GM18498 (cell line): Measurements from ENCODE around the gene P2RX3.
A peak's percentile ranks its signal among the peaks of the same experiment; 100 is the strongest.

Experiments used
- ATAC-seq: cut with Tn5 transposase; IDR thresholded peaks from one replicate; pipeline ENCODE4 v1.9.1; 2021; ENCODE audit warnings: mild to moderate bottlenecking, moderate library complexity; ENCODE audit not compliant: unreplicated experiment

The P2RX3 gene

DNA sequence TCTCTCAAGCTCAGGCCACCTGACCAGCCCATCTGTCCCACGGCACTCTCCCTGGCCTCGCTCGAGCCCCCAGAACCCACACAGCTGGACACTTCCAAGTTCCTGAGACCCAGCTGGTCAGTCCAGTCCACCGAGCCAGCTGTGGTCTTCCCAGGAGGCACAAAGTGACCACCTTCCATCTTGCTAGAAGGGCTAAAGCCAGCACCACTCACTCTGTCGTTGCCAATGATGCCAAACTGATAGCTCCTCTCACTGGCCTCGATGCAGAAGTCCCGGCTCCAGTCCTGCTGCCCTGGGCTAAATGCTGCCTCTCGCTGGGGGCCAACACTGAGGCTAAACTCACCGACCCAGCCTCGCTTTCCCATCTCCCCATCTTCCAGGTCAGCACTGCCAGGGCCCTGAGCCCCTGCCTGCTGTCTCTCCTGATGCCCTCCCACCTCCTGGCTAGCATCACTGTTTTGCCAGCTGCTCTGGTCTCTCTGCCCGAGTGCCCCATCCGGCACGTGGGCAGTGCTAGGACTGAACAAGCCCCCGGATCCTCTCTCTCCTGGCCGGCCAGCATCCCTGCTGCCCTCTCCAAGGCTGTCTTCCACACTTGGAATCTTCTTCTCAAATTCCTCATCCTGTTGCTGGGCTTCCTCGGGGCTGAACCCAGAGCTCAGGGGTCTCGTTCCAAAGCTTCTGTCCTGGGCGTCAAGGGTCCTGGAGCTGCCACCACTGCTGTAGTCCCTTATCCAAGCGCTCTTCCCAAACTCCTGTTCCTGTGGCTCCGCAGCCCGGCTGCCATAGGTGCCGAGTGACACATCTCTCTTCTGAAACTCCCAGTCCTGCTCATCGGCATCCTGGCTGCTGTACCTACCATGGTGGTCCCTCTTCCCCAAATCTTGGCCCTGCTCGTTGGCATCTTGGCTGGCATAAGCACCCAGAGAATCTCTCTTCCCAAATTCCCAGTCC, 28.8 kb upstream of the P2RX3 start:
- ATAC-seq: no peak

DNA sequence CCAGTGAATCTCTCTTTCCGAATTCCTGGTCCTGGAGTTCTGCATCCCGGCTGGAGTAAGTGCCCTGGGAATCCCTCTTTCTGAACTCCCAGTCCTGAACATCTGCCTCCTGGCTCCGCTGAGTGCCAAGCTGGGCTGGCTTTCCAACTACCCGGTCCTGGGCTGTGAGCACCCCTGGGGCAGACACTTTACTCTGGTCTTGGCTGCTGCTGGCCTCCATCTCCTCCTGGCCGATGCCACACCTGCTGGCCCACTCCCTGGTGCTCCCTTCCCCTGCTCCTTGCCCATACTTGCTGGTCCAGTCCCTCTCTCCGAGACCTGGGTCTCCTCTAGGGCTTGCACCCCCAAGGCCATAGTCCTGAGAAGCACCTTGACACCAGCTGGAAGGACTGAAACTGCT, 28.1 kb upstream of the P2RX3 start:
- ATAC-seq: no peak

DNA sequence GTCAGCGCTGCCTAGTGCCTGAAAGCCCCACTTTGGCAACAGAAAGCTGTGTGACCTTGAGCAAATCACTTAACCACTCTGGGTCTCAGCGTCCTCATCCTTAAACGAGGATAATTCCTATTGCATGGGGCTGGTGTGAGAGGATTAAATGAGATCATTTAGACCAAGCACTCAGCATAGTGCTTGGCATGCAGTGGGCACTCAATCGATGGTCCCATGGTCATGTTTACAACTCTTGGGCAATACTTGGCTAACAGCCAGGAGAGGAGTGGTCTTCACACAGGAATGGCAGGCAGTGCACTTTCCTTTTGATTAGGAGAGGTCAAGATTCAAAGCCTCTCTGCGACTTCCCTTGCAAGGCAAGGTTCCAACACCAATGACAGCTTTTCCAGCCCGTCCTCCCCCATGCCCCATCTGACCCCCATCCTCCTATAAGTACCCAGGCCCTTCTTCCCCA, 27.5 kb upstream of the P2RX3 start:
- no peak for ATAC-seq

GRCh38 chr11:57311109-57311936, 26.8 kb upstream of the P2RX3 start:
- peak; percentile 96 for ATAC-seq

DNA sequence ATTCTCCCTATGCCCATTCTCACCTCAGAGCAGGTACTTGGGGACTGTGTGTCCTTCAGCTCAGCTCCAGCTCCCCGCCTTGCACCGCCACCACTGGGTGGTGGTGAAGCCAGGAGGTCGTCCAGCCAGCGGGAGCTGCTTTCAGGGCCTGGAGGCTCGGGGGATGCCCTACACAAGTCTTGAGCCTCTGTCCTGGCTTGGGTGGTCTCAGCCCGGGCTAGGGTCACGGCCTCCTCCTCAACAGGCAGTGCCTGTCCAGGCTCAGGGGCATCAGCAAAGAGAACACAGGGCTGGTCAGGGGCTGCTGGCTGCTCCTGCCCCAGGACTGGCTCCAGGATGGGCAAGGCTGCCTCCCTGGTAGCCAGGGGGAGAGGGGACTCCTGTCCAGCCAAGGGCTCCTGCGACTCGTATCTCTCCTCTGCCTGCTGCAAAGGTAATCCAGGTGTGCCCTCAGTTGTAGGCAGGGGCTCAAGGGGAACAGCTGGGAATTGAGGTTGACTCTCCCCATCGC, 25.6 kb upstream of the P2RX3 start:
- no peak for ATAC-seq

- ATAC-seq: no peak
These were observed 24.9 kb upstream of the P2RX3 start for GRCh38 chr11:57313071-57313787.

DNA sequence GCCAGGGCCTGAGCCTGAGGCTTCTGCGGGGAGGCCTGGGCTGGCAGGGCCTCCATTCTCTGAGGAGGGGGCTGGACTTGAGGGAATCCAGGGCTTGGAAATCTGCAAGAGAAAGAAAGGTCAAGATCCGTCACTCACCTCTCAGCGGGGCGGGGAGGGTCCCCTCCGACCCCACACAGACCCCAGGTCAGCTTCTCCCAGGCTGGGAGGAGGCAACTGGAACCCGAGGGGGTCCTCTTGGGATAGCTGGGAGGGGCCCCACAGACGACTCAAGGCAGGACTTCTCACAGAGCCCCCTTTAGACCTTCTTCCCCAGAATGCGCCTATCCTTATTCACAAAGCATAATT, 24.4 kb upstream of the P2RX3 start:
- ATAC-seq: no peak

DNA sequence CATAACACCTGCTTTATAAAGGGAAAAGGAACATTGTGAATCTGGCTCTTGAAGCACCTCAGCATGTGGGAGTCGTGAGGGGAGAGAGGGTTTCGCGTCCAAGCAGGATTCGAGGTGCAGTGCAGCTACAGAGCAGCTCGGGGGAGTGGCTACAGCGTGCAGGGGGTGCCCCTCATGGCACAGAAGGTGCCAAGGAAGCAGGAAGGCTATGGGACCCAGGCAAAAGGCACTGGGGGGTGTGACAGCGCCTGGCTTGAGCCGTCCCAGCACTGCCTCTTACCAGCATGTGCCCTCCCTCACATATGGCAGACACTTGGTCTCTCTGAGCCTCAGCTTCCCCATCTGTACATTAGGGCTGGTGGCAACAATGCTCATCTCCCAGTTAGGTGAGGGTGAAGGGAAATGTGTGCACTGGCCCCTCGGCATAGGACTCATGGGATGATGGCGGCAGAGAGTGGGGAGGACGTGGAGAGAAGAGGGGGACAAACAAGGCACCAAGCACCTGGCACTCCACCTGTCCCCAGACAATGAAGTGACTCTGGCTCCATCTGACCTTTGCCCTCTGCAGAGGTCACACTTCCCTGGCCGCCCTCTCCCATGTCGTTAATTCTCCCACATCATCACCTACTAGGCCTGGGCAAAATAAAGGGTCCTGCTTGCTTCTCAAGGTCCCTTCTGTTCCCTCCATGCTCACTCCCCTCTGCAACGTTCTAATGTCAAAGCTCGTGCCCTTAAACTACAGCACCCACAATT, 23.8 kb upstream of the P2RX3 start:
- ATAC-seq: no peak

- no peak for ATAC-seq
These were observed 22.7 kb upstream of the P2RX3 start for GRCh38 chr11:57315491-57315890.

DNA sequence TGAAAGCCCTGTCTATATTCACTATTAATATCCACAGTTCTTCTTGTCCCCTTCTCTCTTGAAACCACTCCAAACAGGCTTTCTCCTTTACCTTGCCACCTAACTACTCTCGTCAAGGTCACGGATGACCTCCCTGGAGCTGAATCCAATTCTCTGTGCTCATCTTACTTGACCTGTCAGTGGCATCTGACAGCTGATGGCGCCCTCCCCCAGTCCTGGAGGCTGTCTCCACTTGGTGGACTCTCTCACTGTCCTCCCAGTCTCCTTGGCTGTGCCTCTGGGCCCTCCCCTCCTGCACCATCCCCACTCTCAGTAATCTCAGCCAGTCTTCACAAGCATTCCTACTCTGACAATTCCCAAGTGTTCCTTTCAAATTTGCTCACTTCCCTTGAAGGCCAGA, 22.1 kb upstream of the P2RX3 start:
- no peak for ATAC-seq

DNA sequence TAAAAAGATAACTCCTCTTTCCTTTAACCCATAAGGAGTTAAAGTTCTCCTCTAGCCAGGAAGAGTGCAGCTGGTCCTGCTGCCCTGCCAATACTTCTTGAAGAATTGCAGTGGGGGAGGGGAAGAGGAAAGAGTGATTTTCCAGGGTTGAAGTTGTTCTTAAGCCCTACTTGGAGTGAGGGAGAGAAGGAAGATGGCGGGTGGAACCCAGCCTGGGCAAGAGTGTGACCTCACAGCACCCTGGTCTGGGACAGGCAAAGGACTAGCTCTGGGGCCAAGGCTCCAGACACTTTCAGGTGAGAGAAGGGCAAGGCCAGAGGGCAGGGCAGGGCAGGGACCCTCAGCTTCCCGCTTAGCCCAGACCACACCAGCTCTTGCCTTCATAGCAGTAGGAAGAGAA, 20.0 kb upstream of the P2RX3 start:
- no peak for ATAC-seq

GRCh38 chr11:57320067-57320718, 18.0 kb upstream of the P2RX3 start:
- ATAC-seq: no peak

GRCh38 chr11:57320719-57321387, 17.3 kb upstream of the P2RX3 start:
- no peak for ATAC-seq

- no peak for ATAC-seq
These were observed 16.5 kb upstream of the P2RX3 start for GRCh38 chr11:57321388-57322255.

DNA sequence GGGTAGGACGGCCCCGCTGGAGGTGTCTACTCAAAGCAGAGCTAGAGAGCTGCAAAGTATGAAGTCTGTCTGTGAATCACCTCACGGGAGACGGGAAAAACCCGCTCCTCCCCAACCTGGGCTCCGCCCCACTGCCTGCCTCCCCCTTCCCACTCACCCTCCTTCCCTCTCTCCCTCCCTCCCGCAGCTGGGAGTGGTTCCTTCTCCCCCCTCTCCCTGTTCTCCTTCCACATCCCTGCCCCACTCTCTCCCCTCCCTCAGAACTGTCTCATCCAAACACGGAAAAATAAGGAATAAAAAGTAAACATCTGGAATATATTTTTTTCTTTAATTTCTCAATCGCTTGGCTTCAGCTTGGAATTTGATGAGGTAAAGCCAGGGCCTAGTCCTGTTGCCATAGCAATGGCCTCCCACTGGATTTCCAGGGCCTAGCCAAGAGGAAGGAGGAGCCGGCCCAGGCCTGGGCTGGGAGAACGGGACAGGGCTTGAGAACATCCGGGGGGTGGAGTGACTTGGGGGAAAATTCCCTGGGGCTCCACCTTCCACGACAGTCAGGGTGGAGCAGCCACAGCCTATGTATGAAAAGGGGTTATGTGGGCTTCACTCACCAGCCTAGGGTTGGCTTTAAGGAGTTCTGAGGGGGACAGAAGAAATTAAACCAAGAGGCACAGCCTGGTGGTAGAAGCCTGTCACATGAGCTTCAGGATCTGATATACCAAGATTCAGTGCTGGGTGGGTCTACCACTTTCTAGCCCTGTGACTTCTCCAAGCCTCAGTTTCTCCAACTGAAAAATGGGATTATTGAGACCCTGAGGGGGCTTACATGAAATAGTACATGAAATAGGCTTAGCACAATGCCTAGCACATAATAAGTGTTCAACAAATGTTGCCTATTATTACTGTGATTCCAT, 15.6 kb upstream of the P2RX3 start:
- ATAC-seq: no peak

GRCh38 chr11:57323167-57323854, 14.8 kb upstream of the P2RX3 start:
- no peak for ATAC-seq

DNA sequence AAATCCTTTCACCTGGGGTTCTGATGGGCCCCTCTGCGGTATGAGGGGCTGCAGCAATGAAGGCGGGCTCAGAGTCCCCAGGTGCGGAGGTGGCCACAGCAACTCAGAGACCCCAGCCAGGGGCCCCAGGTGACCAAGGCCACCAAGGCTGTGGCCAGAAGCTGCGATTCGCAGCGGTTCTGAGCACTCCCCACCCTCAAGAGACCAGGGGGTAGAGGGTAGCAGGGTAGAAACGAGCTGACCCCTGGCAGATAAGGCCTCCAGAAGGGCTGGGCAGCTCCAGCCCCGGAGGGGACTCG, 14.3 kb upstream of the P2RX3 start:
- ATAC-seq: no peak
